Measurements from ENCODE around the gene CDT1.

Gene CDT1

GRCh38 chr16:88840600-88841215 is 37.1 kb downstream of the CDT1 start:
- no peak for DNase-seq

GRCh38 chr16:88841521-88842307 is 38.1 kb downstream of the CDT1 start:
- DNase-seq, result no peak

- no peak for DNase-seq
These were observed 38.7 kb downstream of the CDT1 start for GRCh38 chr16:88842308-88842756.

- DNase-seq, result no peak
These were observed 39.2 kb downstream of the CDT1 start for GRCh38 chr16:88842806-88843205.

GRCh38 chr16:88843256-88843655 is 39.7 kb downstream of the CDT1 start:
- no peak for DNase-seq

GRCh38 chr16:88844419-88845036 is 40.9 kb downstream of the CDT1 start:
- DNase-seq, result no peak

GRCh38 chr16:88846088-88846487 is 42.5 kb downstream of the CDT1 start:
- DNase-seq, result peak; percentile 23

- no peak for DNase-seq
These were observed 44.1 kb downstream of the CDT1 start for GRCh38 chr16:88847654-88848053.

GRCh38 chr16:88848557-88848956 is 45.0 kb downstream of the CDT1 start:
- DNase-seq, result no peak

GRCh38 chr16:88850531-88851199 is 47.1 kb downstream of the CDT1 start:
- DNase-seq, result no peak

- DNase-seq, result no peak
These were observed 48.0 kb downstream of the CDT1 start for GRCh38 chr16:88851616-88852015.

- no peak for DNase-seq
These were observed 49.8 kb downstream of the CDT1 start for GRCh38 chr16:88853325-88853941.

GRCh38 chr16:88854306-88855111 is 50.9 kb downstream of the CDT1 start:
- DNase-seq, result no peak

GRCh38 chr16:88855176-88855575 is 51.6 kb downstream of the CDT1 start:
- no peak for DNase-seq

- no peak for DNase-seq
These were observed 52.1 kb downstream of the CDT1 start for GRCh38 chr16:88855736-88856121.

- DNase-seq, result no peak
These were observed 52.7 kb downstream of the CDT1 start for GRCh38 chr16:88856122-88856827.

- peak; percentile 93 for DNase-seq
These were observed 53.5 kb downstream of the CDT1 start, which contains the start of the genes GALNS and TRAPPC2L for GRCh38 chr16:88856828-88857727. GALNS (minus strand) TSS chr16:88856947; CDS start chr16:88856877, 70 bp downstream. TRAPPC2L (plus strand) TSS chr16:88857127; CDS start chr16:88857151, 24 bp downstream.

GRCh38 chr16:88857728-88858339 is 54.2 kb downstream of the CDT1 start:
- peak; percentile 69 for DNase-seq
